ENCODE data around the gene SLC16A3.
"Not testable (repeated sequence)": the region's sequence is repeated elsewhere in the genome, so short reads cannot be mapped to it uniquely, and the experiment has no call there.

Gene SLC16A3

GRCh38 chr17:82253179-82253544 is 24.3 kb downstream of the SLC16A3 start:
- DNase-seq (ENCODE audit: low spot score), result no peak
- in situ Hi-C loops (cut with MboI; ENCODE audit: low sequenced_read_pairs, unreplicated experiment), result no loop called here
- TF ChIP-seq CTCF (IDR thresholded peaks at IDR 0.05; ENCODE audit: borderline replicate concordance, control extremely low read depth, extremely low read depth, insufficient read depth, missing control alignments), result no peak

- in situ Hi-C loops (cut with MboI; ENCODE audit: low sequenced_read_pairs, unreplicated experiment); DNase-seq (ENCODE audit: low spot score): not testable (repeated sequence)
These were observed 25.3 kb downstream of the SLC16A3 start for GRCh38 chr17:82254096-82254495.

GRCh38 chr17:82254746-82255145 is 25.9 kb downstream of the SLC16A3 start:
- DNase-seq (ENCODE audit: low spot score); in situ Hi-C loops (cut with MboI; ENCODE audit: low sequenced_read_pairs, unreplicated experiment): not testable (repeated sequence)

DNA sequence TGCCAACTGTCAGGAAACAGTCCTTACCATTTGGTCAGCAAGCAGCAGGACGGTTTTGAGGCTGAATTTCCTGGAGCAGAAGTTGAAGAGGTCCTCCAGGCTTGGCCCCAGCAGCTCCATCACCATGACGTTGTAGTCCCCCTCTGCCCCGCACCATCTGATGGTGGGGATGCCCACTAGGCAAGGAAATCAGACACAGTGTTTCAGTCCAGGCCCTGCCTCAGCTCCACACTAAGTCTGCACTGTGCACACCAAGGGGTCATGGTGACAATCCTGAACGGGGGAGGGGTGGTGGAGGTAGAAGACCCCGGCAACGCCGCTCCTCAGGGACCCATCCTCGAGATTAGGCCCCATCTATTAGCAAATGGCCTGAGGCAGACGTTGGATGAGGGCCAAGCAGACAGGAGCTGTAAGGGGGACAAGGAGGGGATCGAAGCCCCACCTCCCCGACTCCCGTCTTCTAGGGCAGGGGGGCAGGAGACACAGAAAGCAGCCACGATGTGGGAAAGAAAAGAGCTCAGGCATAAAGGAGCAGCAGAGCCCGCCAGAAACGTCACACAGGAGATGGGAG is 26.6 kb downstream of the SLC16A3 start:
- in situ Hi-C loops (cut with MboI; ENCODE audit: low sequenced_read_pairs, unreplicated experiment), result no loop called here
- TF ChIP-seq CTCF (IDR thresholded peaks at IDR 0.05; ENCODE audit: borderline replicate concordance, control extremely low read depth, extremely low read depth, insufficient read depth, missing control alignments), result no peak
- no peak for DNase-seq (ENCODE audit: low spot score)

DNA sequence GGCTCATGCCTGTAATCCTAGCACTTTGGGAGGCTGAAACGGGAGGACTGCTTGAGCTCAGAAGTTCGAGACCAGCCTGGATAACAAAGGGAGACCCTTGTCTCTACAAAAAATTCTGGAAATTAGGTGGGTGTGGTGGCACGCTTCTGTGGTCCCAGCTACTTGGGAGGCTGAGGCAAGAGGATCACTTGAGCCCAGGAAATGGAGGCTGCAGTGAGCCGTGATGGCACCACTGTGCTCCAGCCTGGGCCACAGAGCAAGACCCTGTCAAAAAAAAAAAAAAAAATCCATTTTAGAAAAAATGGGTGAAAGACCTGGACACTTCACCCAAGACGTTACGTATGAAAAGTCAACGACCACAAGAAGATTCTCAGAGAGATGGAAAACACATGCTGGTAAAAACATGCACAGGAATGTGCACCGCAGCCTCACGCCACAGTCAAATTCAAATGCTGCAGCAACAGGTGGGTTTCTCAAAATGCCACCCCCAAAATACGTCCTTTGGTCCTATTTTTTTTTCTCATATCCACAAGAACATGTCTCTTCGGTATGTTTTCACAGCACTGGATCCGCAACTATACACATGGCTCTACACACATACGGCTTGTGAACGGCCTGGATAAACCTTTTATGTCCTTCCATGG is 27.5 kb downstream of the SLC16A3 start:
- no peak for DNase-seq (ENCODE audit: low spot score)
- TF ChIP-seq CTCF (IDR thresholded peaks at IDR 0.05; ENCODE audit: borderline replicate concordance, control extremely low read depth, extremely low read depth, insufficient read depth, missing control alignments), result no peak
- in situ Hi-C loops (cut with MboI; ENCODE audit: low sequenced_read_pairs, unreplicated experiment), result no loop called here

DNA sequence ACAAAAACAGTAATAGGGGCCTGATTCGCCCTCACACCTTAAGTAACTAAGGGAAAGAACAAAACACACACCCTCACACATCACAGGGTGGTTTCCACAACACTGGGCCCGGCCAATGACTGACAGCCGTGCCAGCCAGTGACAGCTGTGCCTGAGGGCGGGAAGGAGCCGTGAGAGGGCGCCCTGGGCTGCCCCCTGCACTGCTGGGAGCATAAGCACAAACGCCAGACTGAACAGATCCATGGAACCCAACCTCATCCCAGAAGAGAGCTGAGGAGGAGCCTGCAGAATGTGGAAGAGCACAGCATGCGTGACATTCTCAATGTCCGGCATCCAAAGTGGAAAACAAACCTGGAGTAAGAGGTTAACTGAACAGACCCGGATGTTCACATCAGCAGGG is 28.6 kb downstream of the SLC16A3 start:
- no peak for TF ChIP-seq CTCF (IDR thresholded peaks at IDR 0.05; ENCODE audit: borderline replicate concordance, control extremely low read depth, extremely low read depth, insufficient read depth, missing control alignments)
- DNase-seq (ENCODE audit: low spot score), result no peak
- in situ Hi-C loops (cut with MboI; ENCODE audit: low sequenced_read_pairs, unreplicated experiment), result no loop called here

DNA sequence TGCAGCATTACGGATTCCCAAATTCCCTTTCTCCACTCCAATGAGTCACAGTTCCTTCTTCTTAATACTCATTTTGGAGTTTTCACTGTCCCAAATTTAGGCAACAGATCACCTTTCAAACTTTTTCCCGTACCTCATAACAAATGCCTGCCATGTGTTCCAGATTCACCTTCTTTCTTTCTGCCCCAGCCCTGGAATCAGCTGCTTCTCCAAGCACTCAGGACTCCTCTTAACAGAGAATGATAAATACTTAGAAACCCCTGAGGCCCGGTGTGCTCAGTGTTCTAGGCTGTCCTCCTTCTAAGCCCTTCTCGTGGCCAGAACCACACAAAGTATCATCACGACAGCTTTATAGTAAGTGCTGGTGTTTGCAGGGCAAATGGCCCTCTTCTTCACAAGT is 29.7 kb downstream of the SLC16A3 start:
- in situ Hi-C loops (cut with MboI; ENCODE audit: low sequenced_read_pairs, unreplicated experiment), result no loop called here
- no peak for DNase-seq (ENCODE audit: low spot score)
- no peak for TF ChIP-seq CTCF (IDR thresholded peaks at IDR 0.05; ENCODE audit: borderline replicate concordance, control extremely low read depth, extremely low read depth, insufficient read depth, missing control alignments)

DNA sequence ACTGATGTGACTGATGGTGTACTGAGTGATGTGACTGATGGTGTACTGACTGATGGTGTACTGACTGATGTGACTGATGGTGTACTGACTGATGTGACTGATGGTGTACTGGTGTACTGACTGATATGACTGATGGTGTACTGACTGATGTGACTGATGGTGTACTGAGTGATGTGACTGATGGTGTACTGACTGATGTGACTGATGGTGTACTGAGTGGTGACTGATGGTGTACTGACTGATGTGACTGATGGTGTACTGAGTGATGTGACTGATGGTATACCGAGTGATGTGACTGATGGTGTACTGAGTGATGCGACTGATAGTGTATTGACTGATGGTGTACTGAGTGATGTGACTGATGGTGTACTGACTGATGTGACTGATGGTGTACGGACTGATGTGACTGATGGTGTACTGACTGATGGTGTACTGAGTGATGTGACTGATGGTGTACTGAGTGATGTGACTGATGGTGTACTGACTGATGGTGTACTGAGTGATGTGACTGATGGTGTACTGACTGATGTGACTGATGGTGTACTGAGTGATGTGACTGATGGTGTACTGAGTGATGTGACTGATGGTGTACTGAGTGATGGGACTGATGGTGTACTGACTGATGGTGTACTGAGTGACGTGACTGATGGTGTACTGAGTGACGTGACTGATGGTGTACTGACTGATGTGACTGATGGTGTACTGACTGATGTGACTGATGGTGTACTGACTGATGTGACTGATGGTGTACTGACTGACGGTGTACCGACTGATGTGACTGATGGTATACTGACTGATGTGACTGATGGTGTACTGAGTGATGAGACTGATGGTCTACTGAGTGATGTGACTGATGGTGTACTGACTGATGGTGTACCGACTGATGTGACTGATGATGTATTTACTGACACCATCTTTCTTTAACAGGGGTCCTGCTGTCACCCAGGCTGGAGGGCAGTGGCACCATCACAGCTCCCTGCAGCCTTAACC is 31.4 kb downstream of the SLC16A3 start:
- DNase-seq (ENCODE audit: low spot score); in situ Hi-C loops (cut with MboI; ENCODE audit: low sequenced_read_pairs, unreplicated experiment): not testable (repeated sequence)

Data from GM13976 (cell line).